Suppressor macrophage (primary cell): ENCODE results near the gene TMEM243.
"Not testable (repeated sequence)": the region's sequence is repeated elsewhere in the genome, so short reads cannot be mapped to it uniquely, and the experiment has no call there.

Experiments used
- DNase-seq, 4 experiments: peaks; one replicate each; pipeline ENCODE4 v3.0.0-alpha.2; 2020 to 2022

Gene TMEM243

DNA sequence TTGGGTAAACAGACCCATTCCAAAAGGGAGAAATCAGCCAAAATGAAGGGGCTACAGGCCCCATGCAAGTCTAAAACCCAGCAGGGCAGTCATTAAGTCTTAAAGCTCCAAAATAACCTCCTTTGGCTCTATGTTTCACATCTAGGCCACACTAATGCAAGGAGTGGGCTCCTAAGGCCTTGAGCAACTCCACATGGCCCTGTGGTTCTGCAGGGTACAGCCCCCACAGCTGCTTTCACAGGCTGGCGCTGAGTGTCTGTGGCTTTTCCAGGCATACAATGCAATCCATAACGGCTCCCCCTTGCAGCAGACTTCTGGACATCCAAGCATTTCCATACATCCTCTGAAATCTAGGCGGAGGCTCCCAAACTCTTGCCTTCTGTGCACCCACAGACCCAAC is 9.0 kb downstream of the TMEM243 start:
- DNase-seq = no peak

DNA sequence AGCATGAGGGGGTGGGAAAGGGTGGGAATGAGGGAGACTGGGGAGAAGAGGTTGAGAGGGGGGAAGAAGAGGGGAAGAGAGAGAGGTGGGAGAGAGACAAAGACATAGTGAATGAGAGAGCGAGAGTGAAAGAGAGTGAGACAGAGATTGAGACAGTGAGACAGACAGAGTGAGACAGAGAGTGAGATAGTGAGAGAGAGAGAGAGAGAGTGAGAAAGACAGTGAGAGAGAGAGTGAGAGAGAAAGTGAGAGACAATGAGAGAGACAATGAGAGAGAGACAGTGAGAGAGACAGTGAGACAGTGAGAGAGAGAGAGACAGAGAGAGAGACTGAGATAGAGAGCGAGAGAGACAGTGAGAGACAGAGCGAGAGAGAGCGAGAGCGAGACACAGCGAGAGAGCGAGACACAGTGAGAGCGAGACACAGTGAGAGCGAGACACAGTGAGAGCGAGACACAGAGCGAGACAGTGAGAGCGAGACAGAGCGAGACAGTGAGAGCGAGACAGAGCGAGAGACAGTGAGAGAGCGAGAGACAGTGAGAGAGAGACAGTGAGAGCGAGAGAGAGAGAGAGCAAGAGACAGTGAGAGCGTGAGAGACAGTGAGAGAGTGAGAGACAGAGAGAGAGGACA is 10.1 kb downstream of the TMEM243 start:
- no peak for DNase-seq

DNA sequence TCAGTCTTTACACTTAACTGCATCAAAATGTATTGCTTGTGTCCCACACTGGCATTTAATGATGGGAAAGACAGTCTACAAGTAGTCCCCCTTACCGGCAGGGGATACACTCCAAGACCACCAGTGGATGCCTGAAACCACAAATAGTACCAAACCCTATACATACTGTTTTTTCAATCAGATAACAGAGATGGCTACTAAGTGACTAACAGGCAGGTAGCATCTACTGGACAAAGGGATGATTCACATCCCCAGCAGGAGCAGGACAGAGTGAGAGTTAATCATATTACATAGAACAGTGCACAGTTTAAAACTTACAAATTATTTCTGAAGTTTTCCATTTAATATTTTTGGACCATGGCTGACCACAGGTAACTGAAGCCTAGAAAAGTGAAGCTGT is 13.2 kb downstream of the TMEM243 start:
- DNase-seq = no peak

DNA sequence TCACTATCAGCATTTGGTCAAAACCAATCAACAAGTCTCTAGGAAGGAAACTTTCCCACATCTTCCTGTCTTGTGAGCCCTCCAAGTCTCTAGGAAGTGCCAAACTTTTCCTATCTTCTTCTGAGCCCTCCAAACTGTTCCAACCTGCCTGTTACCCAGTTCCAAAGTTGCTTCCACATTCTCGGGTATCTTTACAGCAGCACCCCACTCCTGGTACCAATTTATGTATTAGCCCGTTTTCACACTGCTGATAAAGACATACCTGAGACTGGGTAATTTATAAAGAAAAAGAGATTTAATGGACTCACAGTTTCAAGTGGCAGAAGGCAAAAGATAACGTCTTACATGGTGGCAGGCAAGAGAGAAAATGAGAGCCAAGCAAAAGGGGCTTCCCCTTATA is 13.8 kb downstream of the TMEM243 start:
- DNase-seq = not testable (repeated sequence)

DNA sequence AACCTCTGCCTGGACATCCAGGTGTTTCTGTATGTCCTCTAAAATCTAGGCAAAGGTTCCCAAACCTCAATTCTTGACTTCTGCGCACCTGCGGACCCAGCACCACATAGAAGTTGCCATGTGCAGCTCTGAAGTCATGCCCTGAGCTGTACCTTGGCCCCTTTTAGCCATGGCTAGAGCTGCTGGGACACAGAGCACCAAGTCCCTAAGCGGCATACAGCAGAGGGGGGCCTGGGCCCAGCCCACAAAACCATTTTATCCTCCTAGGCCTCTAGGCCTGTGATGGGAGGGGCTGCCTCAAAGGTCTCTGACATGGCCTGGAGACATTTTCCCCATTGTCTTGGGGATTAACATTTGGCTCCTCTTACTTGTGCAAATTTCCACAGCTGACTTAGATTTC is 14.6 kb downstream of the TMEM243 start:
- no peak for DNase-seq

DNA sequence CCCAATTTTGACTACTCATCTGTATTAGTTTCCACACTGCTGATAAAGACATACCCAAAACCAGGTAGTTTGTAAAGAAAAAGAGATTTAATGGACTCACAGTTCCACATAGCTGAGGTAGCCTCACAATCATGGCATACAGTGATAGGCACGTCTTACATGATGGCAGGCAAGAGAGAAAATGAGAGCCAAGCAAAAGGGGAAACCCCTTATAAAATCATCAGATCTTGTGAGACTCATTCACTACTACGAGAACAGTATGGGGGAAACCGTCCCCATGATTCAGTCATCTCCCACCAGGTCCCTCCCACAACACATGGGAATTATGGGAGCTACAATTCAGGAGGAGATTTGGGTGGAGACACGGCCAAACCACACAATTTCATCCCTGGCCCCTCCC is 15.6 kb downstream of the TMEM243 start:
- DNase-seq = not testable (repeated sequence)

DNA sequence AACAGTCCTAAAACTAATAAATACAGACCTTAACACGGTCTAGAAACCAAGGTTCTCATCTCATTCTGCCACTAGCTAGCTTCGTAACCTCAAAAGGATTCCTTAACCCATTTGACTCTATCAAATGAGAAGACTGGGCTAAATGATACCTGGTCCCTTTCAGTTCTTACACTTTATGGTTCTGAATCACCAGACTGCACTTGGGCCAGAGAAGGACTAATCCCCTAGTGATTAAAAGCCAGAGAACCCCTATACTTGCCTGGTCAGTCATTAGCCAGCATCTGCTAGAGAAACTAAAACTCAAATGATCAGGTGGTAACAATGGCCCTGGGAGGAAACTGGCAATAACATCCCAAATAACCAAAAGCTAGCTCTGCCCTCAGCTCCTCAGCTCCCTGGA is 16.8 kb downstream of the TMEM243 start:
- no peak for DNase-seq

DNA sequence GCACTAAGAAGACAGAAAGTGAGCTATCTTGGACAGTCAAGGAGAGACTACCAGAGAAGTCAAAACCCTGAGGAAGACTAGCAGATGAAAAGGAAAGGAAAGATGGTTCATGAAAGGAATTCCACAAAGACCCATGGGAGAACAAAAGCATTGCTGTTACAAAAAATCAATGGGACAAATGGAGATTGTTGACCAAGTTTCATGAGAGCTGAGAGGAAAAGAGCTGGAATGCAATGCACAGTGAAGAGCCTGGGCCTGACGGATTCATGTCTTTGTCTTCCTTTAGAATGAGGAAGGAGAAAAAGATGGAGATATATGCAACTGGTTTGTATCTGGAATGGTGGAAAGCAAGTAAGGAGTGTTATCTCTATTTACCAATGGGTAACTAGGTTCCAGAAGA is 17.3 kb downstream of the TMEM243 start:
- no peak for DNase-seq

DNA sequence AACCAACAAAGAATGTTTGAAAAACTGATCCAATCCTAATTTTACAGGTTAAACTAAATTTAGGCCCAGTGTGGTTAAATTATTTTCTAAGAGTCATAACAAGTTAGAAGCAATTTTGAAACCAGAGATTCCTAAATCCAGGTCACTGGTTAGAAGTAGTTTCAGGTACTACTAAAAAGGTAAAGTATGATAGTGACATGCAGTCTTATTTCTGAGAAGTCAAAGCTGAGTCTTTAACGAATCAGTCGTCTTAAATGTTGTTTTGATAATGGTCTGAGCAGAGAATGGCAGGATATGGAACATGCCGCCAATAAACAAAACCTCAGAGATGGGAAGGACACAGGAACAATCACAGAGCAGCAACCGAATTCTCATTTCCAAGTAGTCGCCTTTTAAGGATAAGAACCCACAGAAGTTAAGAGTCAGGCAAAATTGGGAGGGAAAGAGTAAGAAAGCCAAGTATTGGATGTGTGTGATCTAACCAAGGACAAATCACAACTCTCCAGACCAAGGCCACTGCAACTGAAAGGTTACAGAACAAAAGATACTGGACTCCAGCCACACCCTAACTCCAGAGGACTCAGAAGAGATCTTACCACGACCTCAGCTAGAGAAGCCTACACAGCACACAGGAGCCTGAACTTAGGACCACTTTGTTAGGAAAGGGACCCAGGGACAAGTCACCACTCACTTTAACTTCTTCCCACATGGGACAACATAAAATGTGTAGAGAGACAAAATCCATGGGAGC is 19.7 kb downstream of the TMEM243 start:
- no peak for DNase-seq

DNA sequence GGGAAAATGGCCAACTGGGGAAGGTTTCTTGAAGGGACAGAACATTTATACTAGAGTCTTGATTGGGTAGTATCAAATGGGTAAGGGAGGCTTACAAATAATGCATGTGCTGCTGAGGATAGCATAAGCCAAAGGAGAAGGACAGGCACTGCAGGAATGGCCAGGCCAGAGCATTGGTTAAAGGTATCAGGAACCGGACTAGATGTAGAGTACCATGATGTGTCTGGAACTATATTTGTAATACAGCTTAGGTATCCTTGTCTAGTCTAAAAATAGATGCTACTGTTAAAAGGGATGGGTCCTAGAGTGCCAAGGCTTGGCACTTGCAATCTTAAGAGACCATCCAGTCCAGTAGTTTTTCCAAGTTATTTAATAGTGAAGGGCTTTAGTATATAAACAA is 20.3 kb downstream of the TMEM243 start:
- no peak for DNase-seq

DNA sequence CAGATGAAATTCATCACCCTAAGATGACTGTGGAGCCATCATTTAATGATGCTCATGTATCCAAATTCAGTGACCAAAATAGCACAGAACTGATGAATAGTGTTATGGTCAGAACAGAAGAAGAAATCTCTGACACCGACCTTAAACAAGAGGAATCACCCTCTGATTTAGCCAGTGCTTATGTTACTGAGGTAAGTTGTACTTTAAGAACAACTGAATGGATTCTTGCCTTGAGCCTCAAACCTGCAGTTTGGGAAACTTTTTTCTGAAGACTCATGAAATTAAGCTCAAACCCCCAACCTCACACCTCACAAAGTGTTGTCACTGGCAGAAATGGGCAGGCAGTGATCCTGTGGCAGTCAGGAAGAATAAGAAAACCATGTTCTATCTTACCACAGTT is 25.6 kb downstream of the TMEM243 start:
- no peak for DNase-seq

DNA sequence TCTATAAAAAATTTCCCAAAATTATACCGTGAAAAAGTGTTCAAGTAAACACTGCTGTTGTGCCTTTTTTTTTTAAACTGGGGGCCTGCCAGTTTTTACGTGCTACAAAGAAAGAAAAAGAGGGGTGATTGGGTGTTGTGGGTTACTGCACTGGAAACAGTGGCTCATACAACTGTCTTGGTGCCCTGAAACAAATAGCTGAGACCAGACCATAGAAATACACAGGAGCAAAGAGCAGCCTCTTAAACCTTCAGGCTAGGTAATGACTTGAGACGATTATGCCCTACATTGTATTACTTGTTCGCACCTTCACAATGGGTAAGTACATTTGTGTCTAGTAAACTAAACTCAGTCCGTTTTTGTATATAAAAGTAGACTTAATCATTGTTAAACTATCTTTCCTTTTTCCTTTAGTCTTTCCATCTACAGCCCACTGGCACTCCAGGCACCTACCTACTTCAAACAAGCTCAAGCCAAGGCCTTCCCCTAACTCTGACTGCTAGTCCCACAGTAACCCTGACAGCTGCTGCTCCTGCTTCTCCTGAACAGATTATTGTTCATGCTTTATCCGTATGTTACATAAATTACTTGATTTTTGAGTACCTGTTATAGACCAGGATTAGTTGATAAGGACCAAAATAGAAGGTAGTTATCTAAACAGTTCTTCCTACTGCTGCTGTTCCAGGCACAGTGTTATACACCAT is 26.6 kb downstream of the TMEM243 start:
- no peak for DNase-seq

DNA sequence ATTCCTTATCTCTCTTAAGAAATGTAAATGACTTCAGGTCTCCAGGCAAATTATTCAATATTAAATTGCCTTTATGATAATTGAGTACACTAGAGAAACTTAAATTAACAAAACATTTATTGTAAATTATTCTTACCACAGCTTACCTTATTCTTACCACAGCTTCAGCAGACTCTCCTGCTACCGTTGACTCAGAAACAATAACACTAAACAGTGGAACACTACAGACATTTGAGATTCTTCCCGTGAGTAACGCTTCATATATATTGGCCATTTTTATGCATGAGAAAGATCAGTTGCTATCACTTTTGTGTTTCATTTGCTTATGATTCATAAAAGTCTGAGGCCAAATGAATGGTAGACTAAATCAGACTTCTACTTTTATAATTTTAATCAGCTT is 28.7 kb downstream of the TMEM243 start:
- DNase-seq = no peak

DNA sequence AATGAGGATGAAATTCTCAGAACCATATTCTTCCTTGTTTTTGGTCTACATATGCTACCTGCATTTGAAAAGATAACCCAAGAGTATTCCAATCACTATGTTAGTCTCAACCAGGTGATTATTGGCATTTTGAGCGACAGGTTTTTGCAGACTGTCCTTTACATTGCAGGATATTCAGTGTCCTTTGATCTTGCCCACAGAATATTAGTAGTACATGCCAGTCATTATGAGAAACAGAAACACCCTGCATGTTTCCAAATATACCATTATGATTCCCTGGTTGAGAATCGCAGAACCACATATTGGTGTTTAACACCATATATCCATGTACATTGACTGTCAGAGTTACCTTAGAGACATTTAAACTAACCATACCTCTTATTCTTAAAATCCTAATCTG is 30.6 kb downstream of the TMEM243 start:
- DNase-seq = no peak

DNA sequence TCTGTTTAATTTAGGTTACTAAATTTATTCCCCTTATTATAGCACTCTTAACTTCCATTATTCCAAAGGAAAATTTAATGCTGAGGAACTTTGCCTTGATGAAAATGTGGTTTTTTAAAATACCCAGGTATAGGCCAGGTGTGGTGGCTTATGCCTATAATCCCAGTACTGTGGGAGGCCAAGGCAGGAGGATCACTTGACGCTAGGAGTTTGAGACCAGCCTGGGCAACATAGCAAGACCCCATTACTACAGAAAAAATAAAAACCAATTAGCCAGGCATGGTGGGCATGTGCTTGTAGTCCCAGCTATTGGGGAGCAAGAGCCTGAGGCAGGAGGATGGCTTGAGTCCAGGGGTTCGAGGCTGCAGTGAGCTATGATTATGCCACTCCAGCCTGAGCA is 32.4 kb downstream of the TMEM243 start:
- DNase-seq = no peak

DNA sequence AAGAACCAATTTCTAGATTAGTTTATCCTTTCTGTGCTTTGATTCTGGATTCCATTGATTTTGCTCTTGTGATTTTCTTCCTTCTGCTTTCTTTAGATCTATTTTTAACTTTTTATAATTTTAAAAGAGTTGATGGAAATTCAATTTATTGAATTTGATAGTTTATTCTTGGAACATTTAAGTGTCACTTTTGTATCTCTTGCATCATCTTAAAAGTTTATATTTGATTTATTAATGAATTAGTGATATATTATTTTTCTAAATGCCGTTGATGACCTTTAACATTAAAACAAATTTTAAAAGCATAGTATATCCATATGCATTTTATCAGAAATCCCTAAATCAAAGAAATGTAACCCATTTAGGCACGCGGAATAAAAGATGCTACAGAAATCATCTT is 40.4 kb downstream of the TMEM243 start:
- no peak for DNase-seq

DNA sequence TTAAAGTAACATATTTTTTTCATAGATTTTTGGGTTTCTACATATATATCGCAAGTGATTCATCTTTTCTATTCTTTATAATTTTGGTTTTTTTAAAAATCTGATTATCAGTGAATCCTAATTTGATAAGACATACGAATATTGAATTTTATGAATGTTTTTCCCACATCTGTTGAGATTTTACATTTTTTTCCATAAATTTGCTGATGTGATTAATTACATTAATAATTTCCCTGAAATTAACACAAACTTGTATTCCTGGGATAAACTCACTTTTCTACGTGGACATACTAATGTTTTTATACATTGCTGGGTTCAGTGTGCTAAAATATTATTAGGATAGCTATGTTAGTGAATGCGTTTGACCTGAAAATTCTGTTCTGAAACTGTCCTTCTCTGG is 41.2 kb downstream of the TMEM243 start:
- DNase-seq = no peak

DNA sequence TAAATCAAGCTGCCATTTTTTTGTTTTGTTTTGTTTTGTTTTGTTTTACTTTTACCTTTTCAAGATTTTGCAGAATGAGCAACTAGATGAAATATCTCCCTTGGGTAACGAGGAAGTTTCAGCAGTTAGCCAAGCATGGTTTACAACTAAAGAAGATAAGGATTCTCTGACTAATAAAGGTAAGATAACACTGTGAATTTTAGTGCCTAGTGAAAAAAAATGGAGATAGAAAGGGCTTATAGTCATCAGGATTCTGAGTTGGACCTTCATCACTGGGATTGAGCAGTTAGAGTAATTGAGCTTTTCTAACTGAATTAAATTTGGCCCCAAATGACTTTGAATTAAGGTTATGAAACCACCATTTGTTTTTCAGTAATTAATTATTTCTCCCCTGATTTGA is 46.1 kb downstream of the TMEM243 start:
- no peak for DNase-seq

DNA sequence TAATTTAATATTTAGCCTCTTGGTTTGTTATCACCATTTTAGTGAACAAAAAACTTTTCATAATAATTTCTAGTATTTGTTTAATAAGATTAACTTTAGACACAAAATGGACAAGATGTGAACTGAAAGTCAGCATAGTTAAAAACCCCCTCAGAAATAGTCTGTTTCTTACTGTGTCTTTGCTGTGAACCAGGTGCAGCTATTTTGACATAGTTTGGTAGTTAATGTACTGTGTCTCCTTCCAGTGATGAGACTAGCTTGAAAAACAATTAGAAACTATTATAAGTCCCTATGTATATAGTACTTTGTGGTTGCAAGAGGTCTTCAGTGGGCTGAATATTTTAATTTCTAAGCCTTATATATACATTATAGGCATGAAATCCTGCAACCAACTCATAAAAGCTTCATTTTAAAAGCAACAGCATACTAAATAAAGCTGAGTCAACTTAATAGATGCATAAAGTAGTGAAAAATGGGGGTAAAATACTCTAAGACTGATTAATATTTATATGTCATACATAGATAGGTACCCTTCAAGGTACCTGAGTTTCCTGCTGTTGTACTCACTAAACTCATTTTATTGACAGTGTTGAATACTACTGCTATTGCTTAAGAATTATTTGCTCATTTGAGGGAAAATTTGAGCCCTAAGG is 48.1 kb downstream of the TMEM243 start:
- DNase-seq = no peak

DNA sequence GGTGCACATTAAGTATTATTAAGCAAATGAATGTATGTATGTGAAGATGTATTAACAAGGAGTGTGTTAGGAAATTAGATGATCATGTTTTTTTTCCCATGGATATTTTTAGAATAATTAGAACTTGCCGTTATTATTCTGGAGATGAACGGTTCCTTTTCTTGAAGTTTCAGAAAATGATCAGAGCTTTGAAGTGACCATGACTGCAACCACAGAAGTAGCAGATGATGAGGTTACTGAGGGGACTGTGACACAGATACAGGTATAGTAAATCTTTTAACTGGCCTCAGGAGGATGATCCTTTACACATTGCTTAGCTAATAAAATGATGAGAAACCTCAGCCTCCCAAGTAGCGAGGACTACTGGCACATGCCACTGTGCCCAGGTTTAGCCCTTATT is 48.7 kb downstream of the TMEM243 start:
- DNase-seq = no peak

DNA sequence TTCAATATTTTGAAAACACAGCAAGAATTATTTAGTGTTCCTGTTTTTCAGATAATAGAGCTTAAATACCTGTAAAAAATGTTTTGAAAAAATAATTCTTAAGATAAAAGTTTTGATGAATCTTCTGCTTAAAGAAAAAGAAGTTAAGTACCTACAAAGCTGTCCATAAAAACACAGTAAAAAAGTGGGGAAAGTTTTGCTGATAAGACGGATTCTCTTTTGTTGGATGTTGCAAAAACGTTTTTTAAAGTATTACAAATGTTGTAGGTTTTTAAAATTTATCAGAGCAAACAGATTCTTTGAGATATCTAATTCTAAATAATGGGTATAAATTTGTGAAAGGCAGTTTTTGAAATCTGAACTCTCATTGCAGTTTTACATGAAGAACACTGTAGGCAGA is 55.1 kb downstream of the TMEM243 start:
- no peak for DNase-seq

DNA sequence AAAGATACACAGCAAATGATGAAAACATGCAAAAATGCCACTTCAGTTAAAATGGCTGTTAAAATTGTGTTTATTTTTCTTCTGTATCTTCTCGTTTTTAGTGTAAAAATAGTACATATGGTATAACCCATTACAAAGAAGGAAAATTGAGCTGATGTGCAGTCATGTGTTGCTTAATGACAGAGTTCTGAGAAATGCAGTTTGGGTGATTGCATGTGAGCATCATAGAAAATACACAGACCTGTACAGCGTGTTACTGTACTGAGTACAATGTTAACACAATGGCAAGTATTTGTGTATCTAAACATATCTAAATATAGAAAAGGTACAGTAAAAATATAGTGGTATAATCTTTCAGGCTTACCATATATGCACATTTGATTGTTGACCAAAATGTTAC is 60.0 kb downstream of the TMEM243 start:
- DNase-seq = no peak

DNA sequence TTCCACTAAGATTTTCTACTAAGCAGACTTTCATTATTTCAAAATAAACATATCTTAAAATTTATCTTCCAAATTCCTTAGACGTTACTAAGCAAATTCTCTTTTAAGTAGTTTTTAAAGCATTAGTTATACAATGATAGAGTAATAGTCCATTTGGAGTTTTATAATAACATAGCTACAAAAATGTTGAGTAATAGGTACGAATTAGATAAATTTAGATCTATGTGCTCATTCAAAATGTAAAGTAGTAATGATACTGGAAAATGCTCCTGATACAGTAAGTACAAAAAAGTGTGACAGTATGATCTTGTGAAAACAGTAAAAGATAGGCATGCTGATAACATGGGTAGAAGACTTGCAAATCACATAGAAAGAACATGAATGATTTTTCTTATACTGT is 62.8 kb downstream of the TMEM243 start:
- no peak for DNase-seq

DNA sequence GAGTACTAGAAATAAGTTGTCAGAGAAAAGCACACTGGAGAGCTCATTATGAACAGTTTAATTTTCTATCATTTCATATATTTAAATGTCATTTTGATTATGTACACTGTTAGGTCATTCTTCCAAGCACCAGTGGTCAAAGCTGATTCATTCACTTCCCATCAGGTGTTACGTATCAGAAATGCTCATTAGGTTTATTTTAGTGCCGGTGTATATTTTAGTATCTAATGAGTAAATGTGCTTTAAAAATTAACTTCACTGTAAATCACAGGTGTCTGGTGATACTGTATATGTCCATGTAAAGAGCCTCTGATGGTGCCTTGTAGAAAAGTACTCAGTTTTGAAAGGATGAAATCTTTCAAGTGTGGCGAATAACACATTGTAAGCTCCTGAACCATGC is 63.7 kb downstream of the TMEM243 start:
- no peak for DNase-seq
